ENCODE results near the gene ATRN. TPM values are rescaled to one million over a fixed set of nuclear protein-coding genes. Genes with fewer than 3 reads are reported as not detected.

The ATRN gene
- total RNA-seq, 3 donors from 2014 or later (not counting 1 experiment from before 2014, with no cell fraction given), result 16.1 to 21.8 (median 19.3) TPM

- no peak for DNase-seq
- H3K27ac ChIP-seq (ENCODE audit: low read length), result no peak overlapping the region
- no peaks in the 10 kb centered on the region for H3K4me1 ChIP-seq (ENCODE audit: control insufficient read depth, insufficient read depth, low read length)
- no peaks in the 10 kb centered on the region for H3K27me3 Mint-ChIP-seq (ENCODE audit: low read depth in 2 of 2)
- no peak overlapping the region for H3K4me3 Mint-ChIP-seq
- intact Hi-C loops (cut with micrococcal nuclease), result no loop called here
- no peak for TF ChIP-seq CTCF (IDR thresholded peaks at IDR 0.05)
- 96% methylated on average over 5 of the region's 6 CpGs for WGBS (ENCODE audit: insufficient coverage)
- no peaks in the 10 kb centered on the region for H3K36me3 Mint-ChIP-seq
- no peaks in the 10 kb centered on the region for H3K9me3 Mint-ChIP-seq
- no peak for ATAC-seq
- no peak overlapping the region for H3K4me3 ChIP-seq (ENCODE audit: low read length)
- no peaks in the 10 kb centered on the region for H3K27me3 ChIP-seq (ENCODE audit: control insufficient read depth, insufficient read depth, low read length)
- peaks cover 0 to 8% of the 10 kb centered on the region in 2 donors for H3K4me1 Mint-ChIP-seq
- H3K9me3 ChIP-seq (ENCODE audit: control insufficient read depth, insufficient read depth, low read length), result no peaks in the 10 kb centered on the region
- H3K27ac Mint-ChIP-seq, result no peak overlapping the region
- peaks cover 12% of the 10 kb centered on the region for H3K36me3 ChIP-seq (ENCODE audit: control insufficient read depth, insufficient read depth, low read length)
Measured at GRCh38 chr20:3543901-3544507, 73.2 kb downstream of the ATRN start.

- no peak for DNase-seq
- intact Hi-C loops (cut with micrococcal nuclease), result no loop called here
- no peak overlapping the region for H3K27ac Mint-ChIP-seq
- Histone ChIP-seq H3K4me1 (ENCODE audit: control insufficient read depth, insufficient read depth, low read length) (no peaks in the 10 kb centered on the region), H3K27ac (ENCODE audit: low read length) (no peak overlapping the region), H3K36me3 (ENCODE audit: control insufficient read depth, insufficient read depth, low read length) (peaks cover 23% of the 10 kb centered on the region), H3K9me3 (ENCODE audit: control insufficient read depth, insufficient read depth, low read length) (no peaks in the 10 kb centered on the region), H3K27me3 (ENCODE audit: control insufficient read depth, insufficient read depth, low read length) (no peaks in the 10 kb centered on the region), H3K4me3 (ENCODE audit: low read length) (no peak overlapping the region)
- 75% methylated on average over 1 of the region's 1 CpG for WGBS (ENCODE audit: insufficient coverage)
- peaks cover 0 to 4% of the 10 kb centered on the region in 2 donors for H3K4me1 Mint-ChIP-seq
- H3K4me3 Mint-ChIP-seq, result no peak overlapping the region
- H3K36me3 Mint-ChIP-seq, result no peaks in the 10 kb centered on the region
- no peak for ATAC-seq
- TF ChIP-seq CTCF (IDR thresholded peaks at IDR 0.05), result no peak
- no peaks in the 10 kb centered on the region for H3K27me3 Mint-ChIP-seq (ENCODE audit: low read depth in 2 of 2)
- H3K9me3 Mint-ChIP-seq, result no peaks in the 10 kb centered on the region
Measured at GRCh38 chr20:3545401-3545925, 74.6 kb downstream of the ATRN start.

- no peak overlapping the region for H3K27ac ChIP-seq (ENCODE audit: low read length)
- H3K27me3 Mint-ChIP-seq (ENCODE audit: low read depth in 2 of 2), result no peaks in the 10 kb centered on the region
- no peak for ATAC-seq
- H3K36me3 ChIP-seq (ENCODE audit: control insufficient read depth, insufficient read depth, low read length), result peaks cover 23% of the 10 kb centered on the region
- TF ChIP-seq CTCF (IDR thresholded peaks at IDR 0.05), result no peak
- intact Hi-C loops (cut with micrococcal nuclease), result no loop called here
- peaks cover 7 to 11% of the 10 kb centered on the region in 2 donors for H3K4me1 Mint-ChIP-seq
- H3K27ac Mint-ChIP-seq, result no peak overlapping the region
- H3K9me3 ChIP-seq (ENCODE audit: control insufficient read depth, insufficient read depth, low read length), result no peaks in the 10 kb centered on the region
- no CpG with 5 or more reads among the region's 1 CpG for WGBS (ENCODE audit: insufficient coverage)
- H3K4me3 Mint-ChIP-seq, result no peak overlapping the region
- DNase-seq, result no peak
- no peaks in the 10 kb centered on the region for H3K9me3 Mint-ChIP-seq
- no peaks in the 10 kb centered on the region for H3K27me3 ChIP-seq (ENCODE audit: control insufficient read depth, insufficient read depth, low read length)
- no peaks in the 10 kb centered on the region for H3K36me3 Mint-ChIP-seq
- H3K4me1 ChIP-seq (ENCODE audit: control insufficient read depth, insufficient read depth, low read length), result no peaks in the 10 kb centered on the region
- no peak overlapping the region for H3K4me3 ChIP-seq (ENCODE audit: low read length)
Measured at GRCh38 chr20:3547906-3548305, 77.1 kb downstream of the ATRN start.

GRCh38 chr20:3550837-3551236 is 80.0 kb downstream of the ATRN start:
- H3K36me3 Mint-ChIP-seq, result no peaks in the 10 kb centered on the region
- no peak overlapping the region for H3K27ac ChIP-seq (ENCODE audit: low read length)
- H3K27ac Mint-ChIP-seq, result no peak overlapping the region
- no peaks in the 10 kb centered on the region for H3K9me3 ChIP-seq (ENCODE audit: control insufficient read depth, insufficient read depth, low read length)
- H3K9me3 Mint-ChIP-seq, result no peaks in the 10 kb centered on the region
- H3K4me3 Mint-ChIP-seq, result no peak overlapping the region
- H3K36me3 ChIP-seq (ENCODE audit: control insufficient read depth, insufficient read depth, low read length), result peaks cover 22% of the 10 kb centered on the region
- DNase-seq (no peak), ATAC-seq (no peak)
- no peaks in the 10 kb centered on the region for H3K4me1 ChIP-seq (ENCODE audit: control insufficient read depth, insufficient read depth, low read length)
- no peak for TF ChIP-seq CTCF (IDR thresholded peaks at IDR 0.05)
- intact Hi-C loops (cut with micrococcal nuclease), result no loop called here
- H3K4me1 Mint-ChIP-seq, result peaks cover 7 to 11% of the 10 kb centered on the region in 2 donors
- 80% methylated on average over 1 of the region's 1 CpG for WGBS (ENCODE audit: insufficient coverage)
- H3K27me3 ChIP-seq (ENCODE audit: control insufficient read depth, insufficient read depth, low read length), result no peaks in the 10 kb centered on the region
- H3K4me3 ChIP-seq (ENCODE audit: low read length), result no peak overlapping the region
- H3K27me3 Mint-ChIP-seq (ENCODE audit: low read depth in 2 of 2), result no peaks in the 10 kb centered on the region
